GM15510 (cell line): Measurements from ENCODE around the gene KLF15.

ENCODE experiments used
- POLR2A ChIP-seq: IDR thresholded peaks from 3 replicates; pipeline ENCODE4 v1.6.1; 2011; ENCODE audit warnings: borderline replicate concordance; ENCODE audit not compliant: insufficient read length; ENCODE audit errors: extremely low read depth

KLF15 gene

GRCh38 chr3:126314790-126315658, 42.2 kb downstream of the KLF15 start:
- TF ChIP-seq POLR2A = no peak

DNA sequence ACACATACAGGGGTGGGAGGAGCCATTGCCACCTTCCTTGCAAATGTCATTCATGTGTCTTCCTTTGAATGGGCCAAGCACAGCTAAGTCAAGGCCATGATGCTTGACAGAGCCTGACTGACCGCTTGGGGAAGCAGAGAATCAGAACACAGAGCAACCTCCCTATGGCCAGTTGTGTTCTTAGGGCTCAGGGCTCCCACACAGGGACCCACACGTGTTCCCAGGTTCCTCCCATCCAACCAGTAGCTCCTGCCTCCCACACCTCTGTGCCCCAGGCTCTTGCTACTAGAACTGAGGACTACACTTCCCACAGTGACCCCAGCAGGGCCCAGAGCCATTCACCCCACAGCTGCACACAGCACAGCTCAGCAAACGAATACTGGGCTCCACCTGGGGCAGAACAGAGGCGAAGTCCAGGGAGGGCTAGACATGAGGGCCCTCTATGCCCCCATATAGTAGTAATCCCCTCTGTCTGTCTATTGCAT, 42.9 kb downstream of the KLF15 start:
- TF ChIP-seq POLR2A = no peak

GRCh38 chr3:126313580-126314304, 43.5 kb downstream of the KLF15 start:
- no peak for TF ChIP-seq POLR2A

DNA sequence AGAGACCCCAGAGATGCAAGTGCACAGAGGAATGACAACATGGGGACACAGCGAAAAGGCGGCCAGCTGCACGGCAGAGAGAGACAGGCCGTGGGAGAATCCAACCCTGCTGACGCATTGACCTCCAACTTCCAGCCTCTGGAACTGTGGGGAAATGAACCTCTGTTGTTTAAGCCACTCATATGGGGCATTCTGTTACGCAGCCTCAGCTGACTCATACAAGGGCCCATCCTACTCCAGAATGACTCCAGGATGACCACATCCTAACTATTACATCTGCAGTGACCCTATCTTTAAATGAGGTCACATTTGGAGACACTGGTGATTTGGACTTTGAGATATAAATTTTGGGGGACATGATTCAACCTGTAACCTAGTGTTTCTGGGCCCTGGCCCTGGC, 44.0 kb downstream of the KLF15 start:
- TF ChIP-seq POLR2A = no peak

DNA sequence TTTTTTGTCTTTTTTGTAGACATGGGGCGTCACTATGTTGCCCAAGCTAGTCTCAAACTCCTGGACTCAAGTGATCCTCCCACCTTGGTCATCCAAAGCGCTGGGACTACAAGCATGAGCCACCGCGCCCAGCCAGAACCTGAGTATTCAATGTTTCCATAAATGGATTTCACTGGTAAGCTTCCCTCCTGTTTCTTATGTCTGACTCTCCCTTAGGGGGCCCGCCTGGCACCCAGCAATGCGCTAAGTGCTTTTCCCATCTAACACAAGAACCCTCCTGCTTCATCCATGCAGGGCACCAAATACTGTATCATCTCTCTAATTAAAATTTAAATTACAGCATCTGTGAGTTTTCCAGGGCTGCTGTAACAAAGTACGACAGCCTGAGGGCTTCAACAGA, 44.9 kb downstream of the KLF15 start:
- TF ChIP-seq POLR2A = no peak

DNA sequence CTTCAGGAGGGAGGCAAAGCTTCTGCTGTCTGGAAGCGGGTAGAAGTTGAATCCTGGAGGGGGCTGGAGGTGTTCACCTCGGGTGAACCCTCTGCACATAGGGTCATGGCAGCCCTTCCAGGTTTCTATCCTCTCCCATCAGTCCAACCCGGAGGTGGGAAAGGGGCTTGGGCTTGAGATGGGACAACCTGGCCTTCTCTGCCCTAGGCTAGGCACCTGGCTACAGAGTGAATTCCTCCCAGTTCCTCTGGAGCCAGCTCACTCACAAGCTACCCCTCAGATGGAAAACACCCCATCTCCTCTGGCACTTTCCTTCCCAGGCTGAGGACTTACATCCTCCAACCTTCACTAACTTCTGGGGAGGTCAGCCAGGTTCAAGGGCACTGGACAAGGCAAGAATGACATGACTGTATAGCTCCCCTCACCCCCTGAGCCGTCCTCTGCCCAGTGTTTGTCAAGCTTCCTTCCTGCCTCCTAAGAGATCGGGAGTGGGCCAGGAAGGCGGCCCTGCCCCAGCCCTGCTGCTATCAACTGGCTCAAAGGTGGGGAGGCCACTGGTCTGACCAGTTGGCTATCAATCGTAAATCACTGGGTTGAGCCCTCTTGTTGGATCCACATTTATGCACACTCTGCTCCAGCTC, 45.8 kb downstream of the KLF15 start:
- no peak for TF ChIP-seq POLR2A

GRCh38 chr3:126310816-126311215, 46.4 kb downstream of the KLF15 start:
- no peak for TF ChIP-seq POLR2A

DNA sequence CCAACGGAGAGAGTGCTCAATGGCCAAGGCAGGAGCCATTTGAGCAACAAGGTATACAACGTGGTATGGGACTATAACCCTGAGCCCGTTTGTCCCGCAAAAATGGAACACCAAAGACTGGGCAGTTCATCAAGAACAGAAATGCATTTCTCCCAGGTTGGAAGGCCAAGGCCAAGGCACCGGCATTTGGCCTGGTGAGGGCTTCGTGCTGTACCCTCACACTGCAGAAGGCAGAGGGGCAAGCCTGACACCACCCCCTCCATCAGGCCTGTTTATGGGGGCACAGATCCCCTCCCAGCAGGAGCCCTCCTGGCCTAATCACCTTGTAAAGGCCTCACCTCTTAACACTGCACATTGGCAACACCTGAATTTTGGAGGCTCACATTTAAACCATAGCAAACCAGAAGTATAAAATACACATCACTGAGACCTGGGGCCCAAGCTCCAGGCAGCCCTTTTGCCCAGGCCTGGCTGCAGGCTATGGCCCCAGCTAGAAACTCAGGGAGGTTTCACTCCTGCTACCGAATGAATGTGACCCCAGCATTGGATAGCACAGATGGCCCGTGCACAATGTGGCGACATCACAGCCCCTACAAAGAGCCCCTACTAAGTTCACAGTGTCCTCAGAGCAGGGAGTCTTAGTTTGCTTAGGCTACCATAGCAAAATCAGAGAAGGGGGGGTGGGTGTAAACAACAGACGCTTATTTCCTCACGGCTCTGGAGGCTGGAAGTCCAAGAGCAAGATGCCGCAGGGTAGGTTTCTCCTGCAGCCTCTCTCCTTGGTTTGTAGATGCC, 47.1 kb downstream of the KLF15 start:
- no peak for TF ChIP-seq POLR2A

DNA sequence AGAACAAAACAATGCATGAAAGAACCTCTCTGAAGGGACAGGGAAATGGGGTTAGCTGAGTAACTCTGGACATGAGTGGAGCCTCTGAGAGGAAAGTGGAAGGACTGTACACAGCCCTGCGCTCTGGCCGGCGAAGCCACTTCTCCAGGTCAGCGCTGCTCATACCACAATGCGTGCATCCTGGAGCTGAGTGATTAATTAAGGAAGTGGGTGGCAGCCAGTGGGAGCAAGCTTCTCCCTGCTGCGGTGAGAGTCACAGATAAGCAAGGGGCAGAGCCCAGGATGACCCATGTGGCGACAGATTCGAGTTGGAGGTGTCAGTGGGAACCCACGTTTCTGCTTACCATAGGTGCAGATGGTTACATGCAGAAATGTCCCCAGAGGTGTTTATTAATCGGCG, 48.0 kb downstream of the KLF15 start:
- TF ChIP-seq POLR2A = no peak

- no peak for TF ChIP-seq POLR2A
These were observed 48.6 kb downstream of the KLF15 start for GRCh38 chr3:126308394-126309125.

DNA sequence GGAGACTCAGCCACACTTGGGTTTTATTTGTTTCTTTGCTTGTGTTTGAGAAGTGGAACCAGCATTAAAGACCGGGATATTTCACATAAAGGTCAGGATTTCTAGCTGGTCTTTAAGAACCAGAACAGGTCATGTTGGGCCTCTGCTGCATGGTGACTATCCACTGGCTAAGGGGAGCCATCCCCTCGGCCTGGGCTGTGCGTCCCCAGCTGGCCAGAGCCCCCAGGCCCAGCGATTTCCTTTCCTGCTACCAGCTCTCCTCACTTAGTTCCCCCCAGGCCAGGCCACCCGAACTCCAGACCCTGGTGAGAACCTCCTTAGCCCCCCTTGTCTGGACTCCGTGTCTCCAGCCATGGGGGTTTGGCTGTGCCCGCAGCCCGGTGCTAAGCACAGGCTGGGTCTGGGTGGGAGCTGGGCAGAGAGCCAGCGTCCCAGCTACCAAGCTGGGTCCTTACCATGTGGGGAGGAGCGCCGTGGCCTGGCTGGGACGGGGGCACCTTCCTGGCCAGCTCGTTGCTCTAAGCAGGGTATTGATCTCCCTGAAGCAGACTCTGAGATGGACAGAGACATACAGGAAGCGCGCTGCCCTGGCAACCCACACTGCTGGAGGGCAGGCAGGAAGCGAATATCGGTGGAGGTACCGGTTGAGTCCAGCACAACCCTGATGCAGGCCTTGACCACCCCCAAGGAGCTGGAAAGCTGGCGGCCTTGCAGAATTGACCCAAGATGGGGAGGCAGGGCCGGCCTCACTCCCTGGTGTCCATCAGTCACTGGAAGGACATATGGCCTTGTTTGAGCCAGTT, 49.4 kb downstream of the KLF15 start:
- no peak for TF ChIP-seq POLR2A

GRCh38 chr3:126306888-126307482, 50.2 kb downstream of the KLF15 start:
- TF ChIP-seq POLR2A = no peak

DNA sequence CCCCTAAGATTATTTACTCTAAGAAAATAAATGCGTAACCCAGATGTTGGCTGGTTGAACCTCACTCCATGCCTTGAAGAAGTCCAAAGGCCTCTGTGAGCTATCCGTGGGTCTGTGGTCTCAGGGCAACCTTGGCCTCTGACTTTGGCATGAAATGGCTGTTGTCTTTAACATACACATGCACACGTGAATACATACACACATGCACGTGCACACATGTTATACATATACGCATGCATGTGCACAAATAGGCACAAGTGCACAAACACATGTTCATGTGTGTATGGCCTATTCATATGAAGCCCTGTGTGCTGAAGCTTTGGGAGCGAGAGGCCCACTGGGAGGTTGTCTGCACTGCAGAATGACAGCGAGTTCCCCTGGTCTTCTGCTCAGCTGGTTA, 50.8 kb downstream of the KLF15 start:
- no peak for TF ChIP-seq POLR2A
